ENCODE results near the gene PPT2. TPM values are rescaled to one million over a fixed set of nuclear protein-coding genes. Genes with fewer than 3 reads are reported as not detected.
A peak's percentile ranks its signal among the peaks of the same experiment; 100 is the strongest.

PPT2 gene
- total and polyA plus RNA-seq, 2 of the 13 experiments (the other 11 are each of a cell fraction or from before 2014, with no cell fraction given) = 39.2 to 61.8 TPM

DNA sequence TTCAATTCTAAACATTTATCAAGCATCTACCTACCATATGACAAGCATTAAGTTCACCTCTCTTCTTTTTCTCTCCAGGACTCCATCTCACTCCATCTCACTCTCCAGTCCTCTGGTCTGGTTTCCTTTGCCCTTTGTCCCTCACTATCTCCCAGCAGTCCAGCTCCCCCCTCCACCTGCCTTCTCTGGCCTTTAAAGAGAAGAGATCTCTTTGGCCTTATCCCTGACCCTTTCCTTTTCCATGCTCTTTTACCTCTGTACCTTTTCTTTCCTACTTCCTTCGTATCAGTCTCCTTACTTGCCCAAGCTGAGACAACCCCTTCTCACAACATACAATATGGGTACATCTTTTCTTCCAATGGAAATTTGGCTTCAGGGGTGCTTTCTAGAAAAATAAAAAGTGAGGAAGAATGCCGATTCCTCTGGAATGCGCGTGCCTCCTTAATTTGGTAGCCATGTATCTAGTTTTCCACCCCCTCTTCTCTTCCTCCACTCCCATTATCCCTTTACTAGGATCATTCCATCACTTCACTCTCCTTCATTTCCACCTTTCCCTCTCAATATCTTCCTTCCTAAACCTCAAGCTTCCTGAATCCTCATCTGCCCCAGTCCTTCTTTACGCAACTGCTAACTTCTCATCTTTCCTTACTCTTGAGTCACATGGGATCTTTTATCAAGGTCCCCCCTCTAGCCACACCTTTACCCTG lies 22.7 kb downstream of the PPT2 start (continued):
- TF ChIP-seq, protein P1, sequence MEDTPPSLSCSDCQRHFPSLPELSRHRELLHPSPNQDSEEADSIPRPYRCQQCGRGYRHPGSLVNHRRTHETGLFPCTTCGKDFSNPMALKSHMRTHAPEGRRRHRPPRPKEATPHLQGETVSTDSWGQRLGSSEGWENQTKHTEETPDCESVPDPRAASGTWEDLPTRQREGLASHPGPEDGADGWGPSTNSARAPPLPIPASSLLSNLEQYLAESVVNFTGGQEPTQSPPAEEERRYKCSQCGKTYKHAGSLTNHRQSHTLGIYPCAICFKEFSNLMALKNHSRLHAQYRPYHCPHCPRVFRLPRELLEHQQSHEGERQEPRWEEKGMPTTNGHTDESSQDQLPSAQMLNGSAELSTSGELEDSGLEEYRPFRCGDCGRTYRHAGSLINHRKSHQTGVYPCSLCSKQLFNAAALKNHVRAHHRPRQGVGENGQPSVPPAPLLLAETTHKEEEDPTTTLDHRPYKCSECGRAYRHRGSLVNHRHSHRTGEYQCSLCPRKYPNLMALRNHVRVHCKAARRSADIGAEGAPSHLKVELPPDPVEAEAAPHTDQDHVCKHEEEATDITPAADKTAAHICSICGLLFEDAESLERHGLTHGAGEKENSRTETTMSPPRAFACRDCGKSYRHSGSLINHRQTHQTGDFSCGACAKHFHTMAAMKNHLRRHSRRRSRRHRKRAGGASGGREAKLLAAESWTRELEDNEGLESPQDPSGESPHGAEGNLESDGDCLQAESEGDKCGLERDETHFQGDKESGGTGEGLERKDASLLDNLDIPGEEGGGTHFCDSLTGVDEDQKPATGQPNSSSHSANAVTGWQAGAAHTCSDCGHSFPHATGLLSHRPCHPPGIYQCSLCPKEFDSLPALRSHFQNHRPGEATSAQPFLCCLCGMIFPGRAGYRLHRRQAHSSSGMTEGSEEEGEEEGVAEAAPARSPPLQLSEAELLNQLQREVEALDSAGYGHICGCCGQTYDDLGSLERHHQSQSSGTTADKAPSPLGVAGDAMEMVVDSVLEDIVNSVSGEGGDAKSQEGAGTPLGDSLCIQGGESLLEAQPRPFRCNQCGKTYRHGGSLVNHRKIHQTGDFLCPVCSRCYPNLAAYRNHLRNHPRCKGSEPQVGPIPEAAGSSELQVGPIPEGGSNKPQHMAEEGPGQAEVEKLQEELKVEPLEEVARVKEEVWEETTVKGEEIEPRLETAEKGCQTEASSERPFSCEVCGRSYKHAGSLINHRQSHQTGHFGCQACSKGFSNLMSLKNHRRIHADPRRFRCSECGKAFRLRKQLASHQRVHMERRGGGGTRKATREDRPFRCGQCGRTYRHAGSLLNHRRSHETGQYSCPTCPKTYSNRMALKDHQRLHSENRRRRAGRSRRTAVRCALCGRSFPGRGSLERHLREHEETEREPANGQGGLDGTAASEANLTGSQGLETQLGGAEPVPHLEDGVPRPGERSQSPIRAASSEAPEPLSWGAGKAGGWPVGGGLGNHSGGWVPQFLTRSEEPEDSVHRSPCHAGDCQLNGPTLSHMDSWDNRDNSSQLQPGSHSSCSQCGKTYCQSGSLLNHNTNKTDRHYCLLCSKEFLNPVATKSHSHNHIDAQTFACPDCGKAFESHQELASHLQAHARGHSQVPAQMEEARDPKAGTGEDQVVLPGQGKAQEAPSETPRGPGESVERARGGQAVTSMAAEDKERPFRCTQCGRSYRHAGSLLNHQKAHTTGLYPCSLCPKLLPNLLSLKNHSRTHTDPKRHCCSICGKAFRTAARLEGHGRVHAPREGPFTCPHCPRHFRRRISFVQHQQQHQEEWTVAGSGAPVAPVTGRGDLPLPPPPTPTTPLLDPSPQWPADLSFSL (CRISPR knock-in tag; IDR thresholded peaks at IDR 0.05) = no peak
- TF ChIP-seq NFRKB (IDR thresholded peaks at IDR 0.05) (0 out of 2 replicates have a peak, but pooled peaks have one; percentile 28), CHD4 (IDR thresholded peaks at IDR 0.05; ENCODE audit: borderline replicate concordance, low read length) (no peak), ZNF496 (CRISPR knock-in tag; IDR thresholded peaks at IDR 0.05; ENCODE audit: insufficient replicate concordance) (no peak), MTA3 (CRISPR knock-in tag; IDR thresholded peaks at IDR 0.05) (no peak), ZNF773 (CRISPR knock-in tag; IDR thresholded peaks at IDR 0.05; ENCODE audit: borderline replicate concordance) (no peak), ZNF160 (CRISPR knock-in tag; IDR thresholded peaks at IDR 0.05) (no peak), ZMYM2 (CRISPR knock-in tag; IDR thresholded peaks at IDR 0.05) (0 out of 2 replicates have a peak, but pooled peaks have one; percentile 43), KDM5B (CRISPR knock-in tag; IDR thresholded peaks at IDR 0.05; ENCODE audit: borderline replicate concordance) (no peak), SIX4 (CRISPR knock-in tag; IDR thresholded peaks at IDR 0.05) (no peak), HES4 (CRISPR knock-in tag; IDR thresholded peaks at IDR 0.05; ENCODE audit: borderline replicate concordance) (no peak), ZNF180 (CRISPR knock-in tag; IDR thresholded peaks at IDR 0.05; ENCODE audit: borderline replicate concordance, low read depth) (no peak)
- TF ChIP-seq, protein P2, sequence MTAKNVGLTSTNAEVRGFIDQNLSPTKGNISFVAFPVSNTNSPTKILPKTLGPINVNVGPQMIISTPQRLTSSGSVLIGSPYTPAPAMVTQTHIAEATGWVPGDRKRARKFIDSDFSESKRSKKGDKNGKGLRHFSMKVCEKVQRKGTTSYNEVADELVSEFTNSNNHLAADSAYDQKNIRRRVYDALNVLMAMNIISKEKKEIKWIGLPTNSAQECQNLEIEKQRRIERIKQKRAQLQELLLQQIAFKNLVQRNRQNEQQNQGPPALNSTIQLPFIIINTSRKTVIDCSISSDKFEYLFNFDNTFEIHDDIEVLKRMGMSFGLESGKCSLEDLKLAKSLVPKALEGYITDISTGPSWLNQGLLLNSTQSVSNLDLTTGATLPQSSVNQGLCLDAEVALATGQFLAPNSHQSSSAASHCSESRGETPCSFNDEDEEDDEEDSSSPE (CRISPR knock-in tag; IDR thresholded peaks at IDR 0.05) = no peak; the same call in 1 of the 2 replicates
- TF ChIP-seq, protein P3, sequence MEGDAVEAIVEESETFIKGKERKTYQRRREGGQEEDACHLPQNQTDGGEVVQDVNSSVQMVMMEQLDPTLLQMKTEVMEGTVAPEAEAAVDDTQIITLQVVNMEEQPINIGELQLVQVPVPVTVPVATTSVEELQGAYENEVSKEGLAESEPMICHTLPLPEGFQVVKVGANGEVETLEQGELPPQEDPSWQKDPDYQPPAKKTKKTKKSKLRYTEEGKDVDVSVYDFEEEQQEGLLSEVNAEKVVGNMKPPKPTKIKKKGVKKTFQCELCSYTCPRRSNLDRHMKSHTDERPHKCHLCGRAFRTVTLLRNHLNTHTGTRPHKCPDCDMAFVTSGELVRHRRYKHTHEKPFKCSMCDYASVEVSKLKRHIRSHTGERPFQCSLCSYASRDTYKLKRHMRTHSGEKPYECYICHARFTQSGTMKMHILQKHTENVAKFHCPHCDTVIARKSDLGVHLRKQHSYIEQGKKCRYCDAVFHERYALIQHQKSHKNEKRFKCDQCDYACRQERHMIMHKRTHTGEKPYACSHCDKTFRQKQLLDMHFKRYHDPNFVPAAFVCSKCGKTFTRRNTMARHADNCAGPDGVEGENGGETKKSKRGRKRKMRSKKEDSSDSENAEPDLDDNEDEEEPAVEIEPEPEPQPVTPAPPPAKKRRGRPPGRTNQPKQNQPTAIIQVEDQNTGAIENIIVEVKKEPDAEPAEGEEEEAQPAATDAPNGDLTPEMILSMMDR (CRISPR knock-in tag; IDR thresholded peaks at IDR 0.05) = no peak
- TF ChIP-seq, protein P4, sequence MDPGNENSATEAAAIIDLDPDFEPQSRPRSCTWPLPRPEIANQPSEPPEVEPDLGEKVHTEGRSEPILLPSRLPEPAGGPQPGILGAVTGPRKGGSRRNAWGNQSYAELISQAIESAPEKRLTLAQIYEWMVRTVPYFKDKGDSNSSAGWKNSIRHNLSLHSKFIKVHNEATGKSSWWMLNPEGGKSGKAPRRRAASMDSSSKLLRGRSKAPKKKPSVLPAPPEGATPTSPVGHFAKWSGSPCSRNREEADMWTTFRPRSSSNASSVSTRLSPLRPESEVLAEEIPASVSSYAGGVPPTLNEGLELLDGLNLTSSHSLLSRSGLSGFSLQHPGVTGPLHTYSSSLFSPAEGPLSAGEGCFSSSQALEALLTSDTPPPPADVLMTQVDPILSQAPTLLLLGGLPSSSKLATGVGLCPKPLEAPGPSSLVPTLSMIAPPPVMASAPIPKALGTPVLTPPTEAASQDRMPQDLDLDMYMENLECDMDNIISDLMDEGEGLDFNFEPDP (CRISPR knock-in tag; conservative IDR thresholded peaks at IDR 0.05) = no peak
- TF ChIP-seq, protein P5, sequence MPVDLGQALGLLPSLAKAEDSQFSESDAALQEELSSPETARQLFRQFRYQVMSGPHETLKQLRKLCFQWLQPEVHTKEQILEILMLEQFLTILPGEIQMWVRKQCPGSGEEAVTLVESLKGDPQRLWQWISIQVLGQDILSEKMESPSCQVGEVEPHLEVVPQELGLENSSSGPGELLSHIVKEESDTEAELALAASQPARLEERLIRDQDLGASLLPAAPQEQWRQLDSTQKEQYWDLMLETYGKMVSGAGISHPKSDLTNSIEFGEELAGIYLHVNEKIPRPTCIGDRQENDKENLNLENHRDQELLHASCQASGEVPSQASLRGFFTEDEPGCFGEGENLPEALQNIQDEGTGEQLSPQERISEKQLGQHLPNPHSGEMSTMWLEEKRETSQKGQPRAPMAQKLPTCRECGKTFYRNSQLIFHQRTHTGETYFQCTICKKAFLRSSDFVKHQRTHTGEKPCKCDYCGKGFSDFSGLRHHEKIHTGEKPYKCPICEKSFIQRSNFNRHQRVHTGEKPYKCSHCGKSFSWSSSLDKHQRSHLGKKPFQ (CRISPR knock-in tag; IDR thresholded peaks at IDR 0.05; ENCODE audit: insufficient replicate concordance) = no peak
